GM12892 (cell line): ENCODE data around the gene STAT5A.
"Not testable (repeated sequence)": the region's sequence is repeated elsewhere in the genome, so short reads cannot be mapped to it uniquely, and the experiment has no call there.

Experiments
- DNase-seq: peaks from one replicate; pipeline ENCODE4 v3.0.0; 2011; ENCODE audit not compliant: insufficient read length
- FAIRE-seq: peaks from 2 replicates; lab custom pipeline; 2011; peaks lifted over from hg19 to GRCh38; lab: Jason Lieb, UNC
- POLR2A ChIP-seq: IDR thresholded peaks from 2 replicates; pipeline ENCODE4 v1.6.1; 2011; ENCODE audit warnings: low read depth, low read length, control low read depth
- POLR2AphosphoS5 ChIP-seq: IDR thresholded peaks from 2 replicates; pipeline ENCODE4 v1.6.1; 2011; ENCODE audit warnings: low read depth, low read length, control low read depth
- TAF1 ChIP-seq: IDR thresholded peaks from 2 replicates; pipeline ENCODE4 v1.6.1; 2011; ENCODE audit warnings: low read depth, mild to moderate bottlenecking, control low read depth, low read length, borderline replicate concordance

The STAT5A gene

DNA sequence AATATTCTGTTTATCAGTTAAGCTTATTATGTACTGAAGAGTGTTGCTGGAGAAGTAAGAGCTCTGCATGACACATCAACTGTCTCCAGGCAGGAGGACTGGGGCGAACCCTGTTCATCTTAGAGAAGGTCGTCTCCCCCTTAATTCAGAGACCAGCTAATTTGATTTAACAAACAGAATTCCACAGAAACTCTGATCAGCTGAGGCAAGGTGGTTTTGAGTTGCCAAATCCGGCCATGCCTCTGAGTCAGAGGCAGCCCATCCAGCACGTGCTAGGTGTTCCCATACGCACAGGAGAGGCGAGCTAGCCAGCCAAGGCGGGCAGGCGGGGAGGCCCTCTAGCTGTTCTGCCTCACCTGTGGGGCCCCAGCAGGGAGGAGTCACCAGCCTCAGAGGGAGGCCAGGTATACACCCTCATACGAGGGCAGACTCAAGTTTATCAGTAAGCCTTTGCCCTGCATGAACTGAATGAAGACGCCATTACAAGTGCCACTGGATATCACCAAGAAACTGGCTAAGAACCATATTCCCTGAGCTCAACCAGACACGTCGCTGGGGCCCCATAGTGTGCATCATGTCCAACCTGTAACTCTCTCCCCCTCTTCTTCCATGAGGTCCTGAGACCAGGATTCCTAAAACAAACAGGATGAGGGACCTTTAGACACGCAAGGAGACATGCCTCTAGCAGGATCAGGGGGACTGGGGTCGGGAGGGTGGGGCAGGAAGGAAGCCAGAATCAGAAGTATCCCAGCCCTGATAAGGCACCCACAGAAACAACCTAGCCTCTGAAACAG, 25.7 kb downstream of the STAT5A start:
- TF ChIP-seq POLR2A (no peak), POLR2AphosphoS5 (no peak; the same call in 1 of the 2 replicates), TAF1 (no peak)
- FAIRE-seq (no peak), DNase-seq (no peak)

DNA sequence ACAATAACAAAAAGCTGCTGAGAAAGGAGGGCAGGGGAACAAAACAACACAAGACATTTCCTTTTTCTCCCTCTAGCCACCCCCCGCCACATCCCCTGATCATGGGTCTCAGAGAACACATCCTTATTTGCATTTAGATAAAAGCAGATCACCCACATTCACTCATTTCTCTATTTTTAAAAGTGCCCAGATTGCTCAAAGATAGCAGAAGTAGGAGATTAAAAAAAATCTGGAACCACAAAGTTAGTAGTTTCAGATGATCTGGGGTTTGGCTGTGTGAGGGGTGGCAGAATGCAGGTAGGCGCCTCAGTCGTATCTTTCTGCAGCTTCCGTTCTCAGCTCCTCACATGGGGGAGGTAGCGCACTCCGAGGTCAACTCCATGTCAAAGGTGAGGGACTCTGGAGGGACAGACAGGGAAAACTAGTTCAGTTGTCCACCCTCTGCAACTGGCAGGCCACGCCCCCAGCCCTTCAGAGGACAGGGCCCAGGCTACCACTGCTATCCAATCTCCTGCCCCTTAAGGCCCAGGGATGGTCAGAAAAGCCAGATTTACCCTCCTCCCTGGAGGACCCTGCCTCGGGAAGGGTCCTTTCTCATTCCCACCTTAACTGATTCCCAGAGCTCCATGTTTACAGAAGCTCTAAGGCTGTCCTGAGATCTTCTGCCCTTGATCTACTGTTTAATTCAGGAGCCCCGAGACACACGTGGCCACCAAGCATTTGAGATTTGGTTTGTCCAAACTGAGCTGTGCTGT, 27.3 kb downstream of the STAT5A start:
- peak; percentile 40 for FAIRE-seq
- no peak for TF ChIP-seq TAF1
- 0 out of 2 replicates have a peak, but pooled peaks have one; percentile 14 for TF ChIP-seq POLR2A
- DNase-seq = no peak

DNA sequence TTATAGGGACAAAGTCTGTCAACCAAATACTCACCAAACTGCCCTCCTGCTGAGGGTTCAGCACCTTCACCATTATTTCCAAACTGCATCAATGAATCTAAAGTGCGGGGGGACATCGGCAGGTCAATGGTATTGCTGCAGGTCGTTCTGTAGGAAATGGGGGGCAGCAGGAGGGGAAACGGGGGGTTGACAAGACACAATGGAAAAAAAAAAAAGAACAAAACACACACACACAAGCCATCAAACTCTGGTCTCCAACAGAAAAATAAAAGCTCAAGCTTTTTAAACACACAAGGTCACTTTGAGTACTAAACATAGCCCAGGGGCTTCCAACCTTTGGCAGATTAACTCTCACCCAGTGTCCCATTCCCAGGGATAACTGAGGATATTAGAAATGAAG, 28.5 kb downstream of the STAT5A start:
- DNase-seq = no peak
- TF ChIP-seq POLR2AphosphoS5 = no peak
- TF ChIP-seq POLR2A = no peak
- TF ChIP-seq TAF1 = no peak
- FAIRE-seq = no peak

GRCh38 chr17:42317266-42317845, 29.1 kb downstream of the STAT5A start:
- no peak for DNase-seq
- TF ChIP-seq POLR2A (no peak), TAF1 (no peak), POLR2AphosphoS5 (no peak)
- no peak for FAIRE-seq

- not testable (repeated sequence) for DNase-seq, FAIRE-seq
These were observed 29.7 kb downstream of the STAT5A start for GRCh38 chr17:42317967-42318366.

GRCh38 chr17:42321555-42321954, 33.3 kb downstream of the STAT5A start:
- FAIRE-seq = no peak
- DNase-seq = no peak

DNA sequence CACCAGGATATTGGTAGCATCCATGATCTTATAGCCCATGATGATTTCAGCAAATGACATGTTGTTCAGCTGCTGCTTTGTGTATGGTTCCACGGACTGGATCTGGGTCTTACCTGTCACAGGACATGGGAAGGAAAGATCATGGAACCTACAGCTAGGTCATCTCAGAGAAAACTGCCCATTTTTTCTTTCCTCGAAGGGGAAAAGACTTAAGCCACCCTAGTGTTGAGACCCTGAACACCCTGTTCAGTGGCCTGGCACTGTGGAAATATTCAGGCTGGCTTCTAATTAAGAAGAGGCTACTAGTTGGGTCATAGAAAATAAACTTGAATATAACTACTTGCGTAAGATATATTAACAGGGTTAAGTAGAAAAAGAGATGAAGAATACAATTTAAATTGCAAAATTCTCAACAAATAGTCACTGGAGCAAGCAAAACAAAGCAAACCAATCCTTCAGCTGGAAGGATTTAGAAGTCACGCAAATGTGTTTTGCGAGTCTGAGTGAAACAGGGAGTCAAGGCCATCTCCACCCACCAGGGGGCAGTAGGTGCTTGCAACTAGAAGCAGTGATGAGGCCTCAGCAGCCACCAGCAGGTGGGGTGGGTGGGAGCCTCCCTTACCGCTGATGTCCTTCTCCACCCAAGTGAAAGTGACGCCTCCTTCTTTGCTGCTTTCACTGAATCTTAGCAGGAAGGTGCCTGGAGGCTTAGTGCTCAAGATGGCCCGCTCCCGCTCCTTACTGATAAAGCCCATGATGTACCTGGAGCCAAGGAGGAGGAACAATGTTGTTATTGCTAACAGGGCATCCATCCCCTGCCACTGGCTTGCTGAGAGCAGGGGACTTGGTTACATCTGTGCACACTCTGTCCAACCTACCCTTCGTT, 34.3 kb downstream of the STAT5A start:
- DNase-seq = peak; percentile 83
- TF ChIP-seq TAF1 = no peak
- no peak for TF ChIP-seq POLR2A
- no peak for TF ChIP-seq POLR2AphosphoS5
- peak; percentile 82 for FAIRE-seq

More at GRCh38 chr17:42321555-42321954, 33.3 kb downstream of the STAT5A start:
- TF ChIP-seq POLR2AphosphoS5 = no peak
- no peak for TF ChIP-seq POLR2A
- TF ChIP-seq TAF1 = no peak

DNA sequence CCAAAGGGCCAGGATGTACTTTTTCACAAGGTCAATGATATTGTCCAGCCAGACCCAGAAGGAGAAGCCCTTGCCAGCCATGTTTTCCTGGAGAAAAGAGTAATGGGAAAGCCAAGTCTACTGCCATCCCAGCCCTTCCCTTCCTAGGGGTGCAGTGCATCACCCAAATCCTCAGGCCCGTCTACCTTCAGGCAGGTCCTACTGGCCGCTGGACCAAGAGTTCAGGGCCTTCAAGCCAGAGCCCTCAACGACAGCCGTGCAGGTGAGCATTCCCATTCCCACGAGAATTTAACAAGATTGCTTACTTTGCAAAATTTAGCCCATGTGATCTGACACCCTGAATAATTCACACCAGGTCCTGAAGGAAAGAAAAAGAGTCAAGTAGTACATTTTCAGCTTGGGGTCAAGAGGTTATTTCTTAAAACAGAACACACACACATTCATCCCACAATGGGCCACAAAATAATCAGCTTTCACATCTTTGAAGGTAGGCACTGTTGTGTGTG, 35.0 kb downstream of the STAT5A start:
- FAIRE-seq = no peak
- no peak for TF ChIP-seq POLR2AphosphoS5
- no peak for TF ChIP-seq TAF1
- no peak for TF ChIP-seq POLR2A
- no peak for DNase-seq

GRCh38 chr17:42325026-42325425, 36.7 kb downstream of the STAT5A start:
- DNase-seq (no peak), FAIRE-seq (no peak)
- TF ChIP-seq TAF1 (no peak), POLR2A (no peak), POLR2AphosphoS5 (no peak)

GRCh38 chr17:42329025-42329976, 41.0 kb downstream of the STAT5A start:
- no peak for DNase-seq
- no peak for TF ChIP-seq POLR2A
- TF ChIP-seq TAF1 = no peak
- TF ChIP-seq POLR2AphosphoS5 = no peak
- FAIRE-seq = no peak
